GM12878 (cell line): ENCODE measurements around the gene PKP2. TPM values are rescaled to one million over a fixed set of nuclear protein-coding genes. Genes with fewer than 3 reads are reported as not detected.

Experiments
- ATAC-seq: fragments of 200-7000 bp; cut with Tn5 transposase; 3 replicates; pipeline ENCODE4 v1.9.1; 2020; ENCODE audit warnings: mild to moderate bottlenecking, moderate library complexity
- BruUV-seq: library from RNA; stranded (reverse); fragments of 400-500 nt; replicated peaks from 2 replicates; lab custom pipeline; 2021; lab: Mats Ljungman, UMichigan
- CTCF ChIA-PET: fragments of 300-600 bp; sonication (Branson Sonifier 250); formaldehyde crosslinking; extraction: SDS; loops from one replicate; lab custom pipeline; 2021; ENCODE audit warnings: inconsistent platforms; lab: Yijun Ruan, JAX
- POLR2A ChIA-PET: fragments of 350-600 bp; formaldehyde crosslinking; extraction: SDS; loops from one replicate; lab custom pipeline; 2021; ENCODE audit warnings: inconsistent platforms; lab: Charles Lee
- RAD21 ChIA-PET: fragments of 300-600 bp; sonication (Branson Sonifier 250); formaldehyde crosslinking; loops from one replicate; lab custom pipeline; 2023; ENCODE audit warnings: antibody characterized with exemption; ENCODE audit not compliant: unreplicated experiment; lab: Charles Lee
- SMC1A ChIA-PET: fragments of 300-600 bp; sonication (Branson Sonifier 250); formaldehyde crosslinking; loops from one replicate; lab custom pipeline; 2023; ENCODE audit not compliant: unreplicated experiment, uncharacterized antibody; lab: Charles Lee
- DNase-seq: peaks from one replicate; pipeline ENCODE4 v3.0.0-alpha.2; 2011; ENCODE audit warnings: low read depth, low spot score
- FAIRE-seq: peaks from 3 replicates; lab custom pipeline; 2011; peaks lifted over from hg19 to GRCh38; lab: Jason Lieb, UNC
- H2AFZ ChIP-seq: 2 replicates; pipeline ENCODE4 v1.6.0; 2011; ENCODE audit warnings: low read depth, low read length, control low read depth; ENCODE audit not compliant: control insufficient read depth
- H3K27ac ChIP-seq: 2 replicates; pipeline ENCODE4 v1.5.1; 2011; ENCODE audit warnings: control low read depth; ENCODE audit not compliant: control insufficient read depth, insufficient read depth
- H3K27me3 ChIP-seq, 2 experiments: replicated peaks in 1 of 2; 2 replicates each; pipeline versions ENCODE4 v1.6.0 to v1.6.1; 2011; ENCODE audit warnings: low read length in 1 of 2; ENCODE audit not compliant: control insufficient read depth in 2 of 2, insufficient read depth in 2 of 2
- H3K36me3 ChIP-seq, 2 experiments: 2 replicates each; pipeline ENCODE4 v1.5.1; 2011; ENCODE audit warnings: low read length in 1 of 2; ENCODE audit not compliant: control insufficient read depth in 2 of 2, insufficient read depth in 2 of 2
- H3K4me1 ChIP-seq: 2 replicates; pipeline ENCODE4 v1.6.1; 2011; ENCODE audit warnings: mild to moderate bottlenecking, low read length, moderate library complexity, mixed read lengths; ENCODE audit not compliant: control insufficient read depth, insufficient read depth
- H3K4me2 ChIP-seq: 2 replicates; pipeline ENCODE4 v1.6.0; 2011; ENCODE audit warnings: control low read depth; ENCODE audit not compliant: control insufficient read depth, insufficient read depth
- H3K4me3 ChIP-seq: fragments of 200-600 bp; sonication (generic); 2 replicates; pipeline ENCODE4 v1.5.1; 2016
- H3K79me2 ChIP-seq: 2 replicates; pipeline ENCODE4 v1.6.0; 2011; ENCODE audit warnings: low read length; ENCODE audit not compliant: control insufficient read depth, insufficient read depth
- H3K9ac ChIP-seq: 2 replicates; pipeline ENCODE4 v1.8.0; 2011; ENCODE audit warnings: low read length, control low read depth, mixed read lengths; ENCODE audit not compliant: control insufficient read depth, insufficient read depth
- H3K9me3 ChIP-seq: replicated peaks from 3 replicates; pipeline ENCODE4 v1.5.1; 2011; ENCODE audit warnings: mild to moderate bottlenecking, low read length; ENCODE audit not compliant: control insufficient read depth, insufficient read depth
- H4K20me1 ChIP-seq: 2 replicates; pipeline ENCODE4 v1.6.0; 2011; ENCODE audit not compliant: control insufficient read depth, insufficient read depth
- ATF7 ChIP-seq: fragments of 450-650 bp; IDR thresholded peaks from 2 replicates; pipeline ENCODE4 v1.6.1; 2016; ENCODE audit warnings: low read depth, mild to moderate bottlenecking
- BACH1 ChIP-seq: fragments of 450-650 bp; IDR thresholded peaks from 2 replicates; pipeline ENCODE4 v1.6.1; 2017; ENCODE audit warnings: mild to moderate bottlenecking, borderline replicate concordance
- BMI1 ChIP-seq: fragments of 450-650 bp; IDR thresholded peaks from 2 replicates; pipeline ENCODE4 v1.6.1; 2016; ENCODE audit warnings: mild to moderate bottlenecking, moderate library complexity, borderline replicate concordance
- CEBPB ChIP-seq, 2 experiments: fragments of 150-350 bp in 1 of 2; IDR thresholded peaks; 2 replicates each; pipeline ENCODE4 v1.6.1; 2012 to 2014; ENCODE audit warnings: low read depth in 2 of 2, low read length in 2 of 2, borderline replicate concordance in 1 of 2, inconsistent platforms in 1 of 2
- ETV6 ChIP-seq, 2 experiments: fragments of 450-650 bp in 1 of 2; IDR thresholded peaks in 1 of 2; conservative IDR thresholded peaks in 1 of 2; 2 replicates each; pipeline ENCODE4 v1.6.1; 2014; ENCODE audit warnings: antibody characterized with exemption in 1 of 2, borderline replicate concordance in 1 of 2, low read depth in 1 of 2, mild to moderate bottlenecking in 1 of 2, moderate library complexity in 1 of 2
- HDAC6 ChIP-seq: fragments of 200-600 bp; sonication (generic); IDR thresholded peaks from one replicate; pipeline ENCODE4 v1.8.0; 2017; ENCODE audit warnings: antibody characterized with exemption; ENCODE audit not compliant: unreplicated experiment
- KAT2A ChIP-seq: conservative IDR thresholded peaks from 2 replicates; pipeline ENCODE4 v1.6.1; 2011; ENCODE audit warnings: low read depth, low read length; ENCODE audit not compliant: control insufficient read depth
- MYC ChIP-seq: IDR thresholded peaks from 2 replicates; pipeline ENCODE4 v1.6.1; 2011; ENCODE audit warnings: mild to moderate bottlenecking, low read length, moderate library complexity, inconsistent platforms; ENCODE audit not compliant: insufficient read depth, insufficient replicate concordance, insufficient read length, severe bottlenecking
- NRF1 ChIP-seq: conservative IDR thresholded peaks from 2 replicates; pipeline ENCODE4 v1.6.1; 2011; ENCODE audit warnings: mild to moderate bottlenecking, low read depth, low read length, improper control_type of control experiment
- RB1 ChIP-seq: fragments of 450-650 bp; formaldehyde crosslinking; IDR thresholded peaks from 2 replicates; pipeline ENCODE4 v1.6.1; 2017; ENCODE audit warnings: mild to moderate bottlenecking, borderline replicate concordance
- SKIL ChIP-seq: fragments of 450-650 bp; IDR thresholded peaks from 2 replicates; pipeline ENCODE4 v1.6.1; 2017; ENCODE audit warnings: mild to moderate bottlenecking, low read depth, inconsistent platforms; ENCODE audit not compliant: poor library complexity, severe bottlenecking
- SMAD1 ChIP-seq: fragments of 450-650 bp; IDR thresholded peaks from 2 replicates; pipeline ENCODE4 v1.6.1; 2018; ENCODE audit warnings: mild to moderate bottlenecking, low read depth; ENCODE audit not compliant: partially characterized antibody
- SREBF2 ChIP-seq: IDR thresholded peaks from 2 replicates; pipeline ENCODE4 v1.6.1; 2012; ENCODE audit warnings: mild to moderate bottlenecking, low read length
- TAF1 ChIP-seq: IDR thresholded peaks from 2 replicates; pipeline ENCODE4 v1.6.1; 2011; ENCODE audit warnings: mild to moderate bottlenecking, low read depth, low read length, borderline replicate concordance
- TARDBP ChIP-seq: IDR thresholded peaks from 2 replicates; pipeline ENCODE4 v1.6.1; 2016; ENCODE audit warnings: borderline replicate concordance
- TBL1XR1 ChIP-seq: IDR thresholded peaks from 2 replicates; pipeline ENCODE4 v1.6.1; 2012; ENCODE audit warnings: low read depth, low read length, improper control_type of control experiment
- ZNF207 ChIP-seq: fragments of 450-650 bp; IDR thresholded peaks from 2 replicates; pipeline ENCODE4 v1.6.1; 2014; ENCODE audit warnings: antibody characterized with exemption, mild to moderate bottlenecking, borderline replicate concordance
- ZNF592 ChIP-seq: fragments of 450-650 bp; IDR thresholded peaks from 2 replicates; pipeline ENCODE4 v1.6.1; 2017; ENCODE audit warnings: mild to moderate bottlenecking, moderate library complexity
- WGBS: methylation state at CpG from one replicate; pipeline ENCODE4 v1.1.6; 2016; ENCODE audit warnings: low lambda C conversion rate; ENCODE audit not compliant: insufficient replicate concordance, insufficient coverage; ENCODE audit errors: missing lambda C conversion rate; 5-methylcytosine and 5-hydroxymethylcytosine counted together
- in situ Hi-C: fragments of 300-500 bp; cut with MboI; formaldehyde crosslinking; loops from 9 replicates; pipeline ENCODE4 v1.14.3; 2018; ENCODE audit warnings: mixed read lengths
- intact Hi-C: fragments of 100-400 bp; cut with micrococcal nuclease; formaldehyde crosslinking; loops from one replicate; pipeline ENCODE4 v1.14.2; 2022; ENCODE audit not compliant: unreplicated experiment
- polyA plus RNA-seq, 11 experiments: library from polyadenylated mRNA; depleted of rRNA in 4 of 11; unstranded in 6 of 11; stranded (reverse) in 5 of 11; fragments of >200 nt; fragmentation: Nextera tagmentation in 4 of 11; fragmentation: Illumina TruSeq in 1 of 11; extraction: Ambion mirVana in 4 of 11; extraction: Trizol in 1 of 11; gene quantifications; 1 replicate in 1 of 11; 2 replicates in 10 of 11; pipeline versions ENCODE4 v1.2.1 to v1.2.3, GENCODE V29; 2011 to 2016; ENCODE audit warnings: inconsistent platforms in 2 of 11, missing spikeins in 2 of 11, low read depth in 1 of 11
- total RNA-seq, 4 experiments: library from RNA; depleted of rRNA in 3 of 4; stranded (reverse); fragments of >200 nt in 3 of 4; fragmentation: Illumina TruSeq in 1 of 4; extraction: Trizol in 1 of 4; gene quantifications; 2 replicates each; pipeline versions ENCODE4 v1.2.1 to v1.2.3, GENCODE V29; 2013 to 2021

The PKP2 gene
- total and polyA plus RNA-seq, 10 of the 15 experiments (the other 5 are each of a cell fraction or from before 2014, with no cell fraction given), result 0.02 to 4.1 (median 0.07) TPM; not detected in 4

- Histone ChIP-seq H3K36me3 (no peaks in the 10 kb centered on the region), H3K9ac (no peak overlapping the region), H3K4me3 (no peak overlapping the region)
- no peak for ATAC-seq
- no peak for DNase-seq
- no peak for TF ChIP-seq CEBPB (IDR thresholded peaks at IDR 0.05; ENCODE audit: borderline replicate concordance in 1 of 2, low read depth in 2 of 2, low read length in 2 of 2)
- TF ChIP-seq HDAC6, result no peak
- TF ChIP-seq ZNF207, result no peak
- TF ChIP-seq RB1, result no peak
- no peak for TF ChIP-seq BMI1
- no peak for TF ChIP-seq NRF1
- TF ChIP-seq SREBF2, result no peak
- no peak for TF ChIP-seq MYC
- no peak for TF ChIP-seq ETV6 (conservative IDR thresholded peaks at IDR 0.05 in 1 of 2, IDR thresholded peaks at IDR 0.05 in 1 of 2; ENCODE audit: borderline replicate concordance in 1 of 2, low read depth in 1 of 2)
- TF ChIP-seq SMAD1, result no peak
- no peak for TF ChIP-seq ZNF592
- no peak for TF ChIP-seq TARDBP
- TF ChIP-seq TBL1XR1, result no peak
- TF ChIP-seq SKIL, result no peak
- no peak for TF ChIP-seq BACH1
- TF ChIP-seq TAF1, result no peak
- no peak for TF ChIP-seq KAT2A
- no peak for TF ChIP-seq ATF7
- TF ChIP-seq, all 136 proteins: peak for 0
- no peak overlapping the region for H3K27ac ChIP-seq
- H2AFZ ChIP-seq, result no peak overlapping the region
- H4K20me1 ChIP-seq, result no peaks in the 10 kb centered on the region
- BruUV-seq, result no TSS peak
- WGBS, result 92% methylated on average over 1 of the region's 1 CpG
- H3K27me3 ChIP-seq, result no peaks in the 10 kb centered on the region
- intact Hi-C loops (no loop called here), in situ Hi-C loops (no loop called here)
- ChIA-PET POLR2A (no interaction called here), SMC1A (interaction anchor here (1.8 kb wide), 1 partner anchor 9 kb away, joined by 3 read pairs; no protein-coding TSS in a partner anchor), RAD21 (no interaction called here), CTCF (no interaction called here)
- no peaks in the 10 kb centered on the region for H3K79me2 ChIP-seq
- no peak overlapping the region for H3K4me2 ChIP-seq
- no peaks in the 10 kb centered on the region for H3K9me3 ChIP-seq
- no peaks in the 10 kb centered on the region for H3K4me1 ChIP-seq
- FAIRE-seq, result no peak
Observed at GRCh38 chr12:32874975-32875374, 21.6 kb downstream of the PKP2 start.
